ENCODE measurements around the gene SLC25A22. TPM values are rescaled to one million over a fixed set of nuclear protein-coding genes. Genes with fewer than 3 reads are reported as not detected.

The SLC25A22 gene
- total RNA-seq, 1 donor from 2014 or later, result 17.8 TPM

DNA sequence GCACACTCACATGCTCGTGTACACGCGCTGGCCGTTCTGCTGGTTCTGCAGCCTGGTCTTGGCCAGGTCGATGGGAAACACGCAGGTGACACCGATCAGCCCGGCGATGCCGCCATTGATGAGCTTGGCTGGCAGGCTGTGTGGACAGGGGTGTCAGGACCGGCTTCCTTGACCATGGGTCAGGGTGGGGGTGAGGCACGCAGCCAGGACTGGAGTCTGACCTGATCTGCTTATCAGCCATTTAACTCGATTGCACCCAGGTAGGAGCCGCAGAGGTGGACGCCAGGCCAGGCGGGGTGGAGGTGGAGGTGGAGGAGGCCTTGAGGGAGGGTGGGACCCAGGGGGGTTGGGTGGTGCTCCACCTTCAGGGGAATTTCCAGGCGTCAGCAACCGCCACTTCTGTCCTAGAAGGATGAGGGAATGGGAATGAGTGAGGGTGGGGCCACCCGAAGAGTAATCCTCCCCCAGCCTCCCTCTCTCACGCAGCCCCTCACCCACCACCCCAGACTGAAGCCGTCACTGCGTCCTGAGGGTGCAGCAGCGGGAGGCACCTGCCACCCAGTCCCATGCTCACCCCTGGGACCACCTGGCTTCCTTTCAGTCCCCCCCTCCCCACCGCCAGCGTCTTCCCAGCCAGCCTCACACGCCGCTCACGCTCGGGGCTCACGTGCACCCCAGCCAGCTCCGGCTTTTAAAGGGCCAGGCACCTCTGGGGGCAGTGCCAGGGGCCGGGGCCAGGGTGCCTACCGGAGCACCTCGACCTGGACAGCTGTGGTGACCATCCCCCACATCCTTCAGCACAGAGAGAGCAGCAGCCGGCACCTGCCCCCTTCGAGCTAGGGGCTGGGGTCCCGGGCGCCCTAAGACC is 3.1 kb downstream of the SLC25A22 start:
- H3K4me1 Mint-ChIP-seq (ENCODE audit: unreplicated experiment), result no peaks in the 10 kb centered on the region
- TF ChIP-seq, protein P1, sequence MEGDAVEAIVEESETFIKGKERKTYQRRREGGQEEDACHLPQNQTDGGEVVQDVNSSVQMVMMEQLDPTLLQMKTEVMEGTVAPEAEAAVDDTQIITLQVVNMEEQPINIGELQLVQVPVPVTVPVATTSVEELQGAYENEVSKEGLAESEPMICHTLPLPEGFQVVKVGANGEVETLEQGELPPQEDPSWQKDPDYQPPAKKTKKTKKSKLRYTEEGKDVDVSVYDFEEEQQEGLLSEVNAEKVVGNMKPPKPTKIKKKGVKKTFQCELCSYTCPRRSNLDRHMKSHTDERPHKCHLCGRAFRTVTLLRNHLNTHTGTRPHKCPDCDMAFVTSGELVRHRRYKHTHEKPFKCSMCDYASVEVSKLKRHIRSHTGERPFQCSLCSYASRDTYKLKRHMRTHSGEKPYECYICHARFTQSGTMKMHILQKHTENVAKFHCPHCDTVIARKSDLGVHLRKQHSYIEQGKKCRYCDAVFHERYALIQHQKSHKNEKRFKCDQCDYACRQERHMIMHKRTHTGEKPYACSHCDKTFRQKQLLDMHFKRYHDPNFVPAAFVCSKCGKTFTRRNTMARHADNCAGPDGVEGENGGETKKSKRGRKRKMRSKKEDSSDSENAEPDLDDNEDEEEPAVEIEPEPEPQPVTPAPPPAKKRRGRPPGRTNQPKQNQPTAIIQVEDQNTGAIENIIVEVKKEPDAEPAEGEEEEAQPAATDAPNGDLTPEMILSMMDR (IDR thresholded peaks at IDR 0.05; ENCODE audit: unreplicated experiment), result no peak
- peak overlapping the region; percentile 31 for H3K4me3 Mint-ChIP-seq (ENCODE audit: unreplicated experiment)

GRCh38 chr11:794013-794765 is 3.9 kb downstream of the SLC25A22 start:
- Mint-ChIP-seq H3K4me1 (ENCODE audit: unreplicated experiment) (no peaks in the 10 kb centered on the region), H3K27me3 (ENCODE audit: unreplicated experiment) (peaks cover 9% of the 10 kb centered on the region), H3K9me3 (ENCODE audit: unreplicated experiment) (no peaks in the 10 kb centered on the region), H3K27ac (ENCODE audit: unreplicated experiment) (no peak overlapping the region), H3K4me3 (ENCODE audit: unreplicated experiment) (no peak overlapping the region), H3K36me3 (ENCODE audit: low read depth, unreplicated experiment) (no peaks in the 10 kb centered on the region)
- no peak for DNase-seq (ENCODE audit: low spot score)
- TF ChIP-seq, protein P1 (IDR thresholded peaks at IDR 0.05; ENCODE audit: unreplicated experiment), result no peak

More for the DNA sequence above, 3.1 kb downstream of the SLC25A22 start:
- no peaks in the 10 kb centered on the region for H3K9me3 Mint-ChIP-seq (ENCODE audit: unreplicated experiment)
- H3K27ac Mint-ChIP-seq (ENCODE audit: unreplicated experiment), result no peak overlapping the region
- peaks cover 9% of the 10 kb centered on the region for H3K27me3 Mint-ChIP-seq (ENCODE audit: unreplicated experiment)
- DNase-seq (ENCODE audit: low spot score), result no peak
- H3K36me3 Mint-ChIP-seq (ENCODE audit: low read depth, unreplicated experiment), result no peaks in the 10 kb centered on the region

DNA sequence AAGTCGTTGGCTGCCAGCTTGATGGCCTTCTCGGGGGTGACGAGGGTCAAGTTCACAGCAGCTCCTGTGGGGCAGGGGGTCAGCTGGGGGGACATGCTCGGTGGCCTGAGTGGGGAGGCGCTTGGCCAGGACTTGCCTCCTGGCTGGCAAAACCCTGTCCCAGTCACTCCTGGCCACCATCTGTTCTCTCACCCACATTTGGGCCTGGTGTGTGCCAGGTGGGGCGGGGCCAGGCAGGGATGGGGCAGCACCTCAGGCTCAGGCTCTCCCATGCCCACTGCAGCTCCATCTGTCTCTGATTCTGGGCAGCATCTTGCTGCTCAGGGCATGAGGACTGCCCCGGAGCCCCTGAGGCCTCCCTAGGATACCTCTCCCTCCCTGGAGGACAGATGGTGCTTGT is 4.5 kb downstream of the SLC25A22 start:
- no peaks in the 10 kb centered on the region for H3K36me3 Mint-ChIP-seq (ENCODE audit: low read depth, unreplicated experiment)
- H3K27me3 Mint-ChIP-seq (ENCODE audit: unreplicated experiment), result peaks cover 9% of the 10 kb centered on the region
- no peak overlapping the region for H3K27ac Mint-ChIP-seq (ENCODE audit: unreplicated experiment)
- no peak overlapping the region for H3K4me3 Mint-ChIP-seq (ENCODE audit: unreplicated experiment)
- DNase-seq (ENCODE audit: low spot score), result no peak
- H3K4me1 Mint-ChIP-seq (ENCODE audit: unreplicated experiment), result no peaks in the 10 kb centered on the region
- no peaks in the 10 kb centered on the region for H3K9me3 Mint-ChIP-seq (ENCODE audit: unreplicated experiment)
- TF ChIP-seq, protein P1 (IDR thresholded peaks at IDR 0.05; ENCODE audit: unreplicated experiment), result no peak

- no peaks in the 10 kb centered on the region for H3K36me3 Mint-ChIP-seq (ENCODE audit: low read depth, unreplicated experiment)
- TF ChIP-seq, protein P1 (IDR thresholded peaks at IDR 0.05; ENCODE audit: unreplicated experiment), result no peak
- DNase-seq (ENCODE audit: low spot score), result no peak
- peaks cover 10% of the 10 kb centered on the region for H3K27me3 Mint-ChIP-seq (ENCODE audit: unreplicated experiment)
- no peaks in the 10 kb centered on the region for H3K4me1 Mint-ChIP-seq (ENCODE audit: unreplicated experiment)
- no peaks in the 10 kb centered on the region for H3K9me3 Mint-ChIP-seq (ENCODE audit: unreplicated experiment)
- no peak overlapping the region for H3K27ac Mint-ChIP-seq (ENCODE audit: unreplicated experiment)
- no peak overlapping the region for H3K4me3 Mint-ChIP-seq (ENCODE audit: unreplicated experiment)
Measured at GRCh38 chr11:792873-793272, 5.2 kb downstream of the SLC25A22 start.

GRCh38 chr11:792535-792821 is 5.6 kb downstream of the SLC25A22 start:
- no peaks in the 10 kb centered on the region for H3K9me3 Mint-ChIP-seq (ENCODE audit: unreplicated experiment)
- TF ChIP-seq, protein P1 (IDR thresholded peaks at IDR 0.05; ENCODE audit: unreplicated experiment), result no peak
- H3K4me1 Mint-ChIP-seq (ENCODE audit: unreplicated experiment), result no peaks in the 10 kb centered on the region
- no peak overlapping the region for H3K27ac Mint-ChIP-seq (ENCODE audit: unreplicated experiment)
- H3K4me3 Mint-ChIP-seq (ENCODE audit: unreplicated experiment), result no peak overlapping the region
- no peaks in the 10 kb centered on the region for H3K36me3 Mint-ChIP-seq (ENCODE audit: low read depth, unreplicated experiment)
- peaks cover 11% of the 10 kb centered on the region for H3K27me3 Mint-ChIP-seq (ENCODE audit: unreplicated experiment)
- no peak for DNase-seq (ENCODE audit: low spot score)
